Testis (tissue), 2 donors: ENCODE data around the gene TCF4.

Source experiments
- POLR2A ChIP-seq: fragments of 450-650 bp; IDR thresholded peaks from one replicate; pipeline ENCODE4 v1.6.1; 2017; ENCODE audit warnings: antibody characterized with exemption, mild to moderate bottlenecking, moderate library complexity
- TF ChIP-seq, protein P1 (sequence below), 3 experiments: fragments of 450-650 bp in 2 of 3; fragments of 200-600 bp in 1 of 3; sonication (generic) in 1 of 3; IDR thresholded peaks; one replicate each; pipeline ENCODE4 v1.5.1; 2016 to 2019; ENCODE audit warnings: antibody characterized with exemption in 3 of 3, mild to moderate bottlenecking in 2 of 3, moderate library complexity in 1 of 3

DNA sequence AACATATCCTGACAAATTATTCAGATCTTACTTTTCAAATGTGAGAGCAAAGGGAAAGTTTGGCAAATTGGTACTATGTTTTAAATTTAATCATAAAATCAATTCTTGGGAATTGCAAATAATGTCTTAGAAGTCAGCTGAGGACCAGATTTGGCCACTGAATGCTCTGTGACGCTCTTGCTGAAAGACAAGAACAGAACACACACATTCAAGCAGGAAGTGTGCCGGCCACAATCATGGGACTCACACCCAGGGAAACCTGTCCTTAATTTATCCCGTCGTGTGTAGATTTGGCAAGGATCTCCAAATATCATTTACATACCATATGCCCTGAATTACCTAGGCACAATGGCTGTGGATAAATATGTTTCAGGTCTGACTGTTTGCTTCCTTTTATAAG is 253.1 kb downstream of the TCF4 start:
- TF ChIP-seq, protein P1, sequence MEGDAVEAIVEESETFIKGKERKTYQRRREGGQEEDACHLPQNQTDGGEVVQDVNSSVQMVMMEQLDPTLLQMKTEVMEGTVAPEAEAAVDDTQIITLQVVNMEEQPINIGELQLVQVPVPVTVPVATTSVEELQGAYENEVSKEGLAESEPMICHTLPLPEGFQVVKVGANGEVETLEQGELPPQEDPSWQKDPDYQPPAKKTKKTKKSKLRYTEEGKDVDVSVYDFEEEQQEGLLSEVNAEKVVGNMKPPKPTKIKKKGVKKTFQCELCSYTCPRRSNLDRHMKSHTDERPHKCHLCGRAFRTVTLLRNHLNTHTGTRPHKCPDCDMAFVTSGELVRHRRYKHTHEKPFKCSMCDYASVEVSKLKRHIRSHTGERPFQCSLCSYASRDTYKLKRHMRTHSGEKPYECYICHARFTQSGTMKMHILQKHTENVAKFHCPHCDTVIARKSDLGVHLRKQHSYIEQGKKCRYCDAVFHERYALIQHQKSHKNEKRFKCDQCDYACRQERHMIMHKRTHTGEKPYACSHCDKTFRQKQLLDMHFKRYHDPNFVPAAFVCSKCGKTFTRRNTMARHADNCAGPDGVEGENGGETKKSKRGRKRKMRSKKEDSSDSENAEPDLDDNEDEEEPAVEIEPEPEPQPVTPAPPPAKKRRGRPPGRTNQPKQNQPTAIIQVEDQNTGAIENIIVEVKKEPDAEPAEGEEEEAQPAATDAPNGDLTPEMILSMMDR (IDR thresholded peaks at IDR 0.05), result no peak
- no peak for TF ChIP-seq POLR2A
